ENCODE results near the gene MICAL2. TPM values are rescaled to one million over a fixed set of nuclear protein-coding genes. Genes with fewer than 3 reads are reported as not detected.

The MICAL2 gene
- total RNA-seq, 2 donors from 2014 or later = 19.9 to 39.6 TPM

GRCh38 chr11:12281571-12282478 is 171.4 kb downstream of the MICAL2 start:
- H3K27me3 Mint-ChIP-seq = no peaks in the 10 kb centered on the region
- H3K36me3 Mint-ChIP-seq = no peaks in the 10 kb centered on the region
- ATAC-seq = peak; percentile 48 to 69
- H3K4me1 Mint-ChIP-seq (ENCODE audit: low read depth in 2 of 2) = no peaks in the 10 kb centered on the region
- H3K9me3 Mint-ChIP-seq = no peaks in the 10 kb centered on the region
- H3K27ac Mint-ChIP-seq = no peak overlapping the region
- no peak overlapping the region for H3K4me3 Mint-ChIP-seq
- DNase-seq (ENCODE audit: low spot score) = peak; percentile 81

- no peaks in the 10 kb centered on the region for H3K9me3 Mint-ChIP-seq
- ATAC-seq = no peak
- no peak overlapping the region for H3K4me3 Mint-ChIP-seq
- no peaks in the 10 kb centered on the region for H3K36me3 Mint-ChIP-seq
- no peaks in the 10 kb centered on the region for H3K27me3 Mint-ChIP-seq
- H3K4me1 Mint-ChIP-seq (ENCODE audit: low read depth in 2 of 2) = no peaks in the 10 kb centered on the region
- no peak for DNase-seq (ENCODE audit: low spot score)
- no peak overlapping the region for H3K27ac Mint-ChIP-seq
Observed at GRCh38 chr11:12282676-12283075, 172.3 kb downstream of the MICAL2 start.

GRCh38 chr11:12284316-12285050 is 174.1 kb downstream of the MICAL2 start:
- ATAC-seq = no peak

GRCh38 chr11:12285106-12285505 is 174.7 kb downstream of the MICAL2 start:
- Mint-ChIP-seq H3K4me1 (ENCODE audit: low read depth in 2 of 2) (peaks cover under 1 to 5% of the 10 kb centered on the region in 2 donors), H3K36me3 (no peaks in the 10 kb centered on the region), H3K9me3 (no peaks in the 10 kb centered on the region), H3K27me3 (no peaks in the 10 kb centered on the region), H3K27ac (no peak overlapping the region), H3K4me3 (no peak overlapping the region)
- ATAC-seq = no peak
- no peak for DNase-seq (ENCODE audit: low spot score)

More at GRCh38 chr11:12284316-12285050, 174.1 kb downstream of the MICAL2 start:
- H3K9me3 Mint-ChIP-seq = no peaks in the 10 kb centered on the region
- no peaks in the 10 kb centered on the region for H3K27me3 Mint-ChIP-seq
- H3K27ac Mint-ChIP-seq = no peak overlapping the region
- H3K36me3 Mint-ChIP-seq = no peaks in the 10 kb centered on the region
- DNase-seq (ENCODE audit: low spot score) = no peak
- no peaks in the 10 kb centered on the region for H3K4me1 Mint-ChIP-seq (ENCODE audit: low read depth in 2 of 2)
- no peak overlapping the region for H3K4me3 Mint-ChIP-seq

- H3K27me3 Mint-ChIP-seq = no peaks in the 10 kb centered on the region
- no peak overlapping the region for H3K27ac Mint-ChIP-seq
- no peaks in the 10 kb centered on the region for H3K36me3 Mint-ChIP-seq
- no peaks in the 10 kb centered on the region for H3K9me3 Mint-ChIP-seq
- ATAC-seq (no peak), DNase-seq (ENCODE audit: low spot score) (no peak)
- H3K4me1 Mint-ChIP-seq (ENCODE audit: low read depth in 2 of 2) = peaks cover 3 to 9% of the 10 kb centered on the region in 2 donors
- no peak overlapping the region for H3K4me3 Mint-ChIP-seq
Observed at GRCh38 chr11:12285811-12286222, 175.4 kb downstream of the MICAL2 start.

GRCh38 chr11:12286606-12287005 is 176.2 kb downstream of the MICAL2 start:
- H3K36me3 Mint-ChIP-seq = no peaks in the 10 kb centered on the region
- H3K27ac Mint-ChIP-seq = no peak overlapping the region
- DNase-seq (ENCODE audit: low spot score) = no peak
- H3K27me3 Mint-ChIP-seq = no peaks in the 10 kb centered on the region
- H3K4me3 Mint-ChIP-seq = no peak overlapping the region
- no peaks in the 10 kb centered on the region for H3K9me3 Mint-ChIP-seq
- no peak for ATAC-seq
- peaks cover 3 to 9% of the 10 kb centered on the region in 2 donors for H3K4me1 Mint-ChIP-seq (ENCODE audit: low read depth in 2 of 2)

GRCh38 chr11:12287009-12287373 is 176.6 kb downstream of the MICAL2 start:
- Mint-ChIP-seq H3K4me1 (ENCODE audit: low read depth in 2 of 2) (peaks cover 3 to 9% of the 10 kb centered on the region in 2 donors), H3K4me3 (no peak overlapping the region), H3K9me3 (no peaks in the 10 kb centered on the region), H3K27ac (no peak overlapping the region), H3K27me3 (no peaks in the 10 kb centered on the region), H3K36me3 (no peaks in the 10 kb centered on the region)
- no peak for ATAC-seq
- DNase-seq (ENCODE audit: low spot score) = no peak

GRCh38 chr11:12287374-12288211 is 177.2 kb downstream of the MICAL2 start:
- H3K36me3 Mint-ChIP-seq = no peaks in the 10 kb centered on the region
- H3K27me3 Mint-ChIP-seq = no peaks in the 10 kb centered on the region
- ATAC-seq (peak in 1 of 2 donors; percentile 12), DNase-seq (ENCODE audit: low spot score) (no peak)
- H3K4me3 Mint-ChIP-seq = no peak overlapping the region
- no peaks in the 10 kb centered on the region for H3K9me3 Mint-ChIP-seq
- H3K27ac Mint-ChIP-seq = no peak overlapping the region
- H3K4me1 Mint-ChIP-seq (ENCODE audit: low read depth in 2 of 2) = peaks cover 3 to 9% of the 10 kb centered on the region in 2 donors

GRCh38 chr11:12288212-12288930 is 178.0 kb downstream of the MICAL2 start:
- no peak for DNase-seq (ENCODE audit: low spot score)
- no peaks in the 10 kb centered on the region for H3K9me3 Mint-ChIP-seq
- ATAC-seq = no peak

GRCh38 chr11:12288931-12289666 is 178.7 kb downstream of the MICAL2 start:
- no peak for ATAC-seq
- no peaks in the 10 kb centered on the region for H3K27me3 Mint-ChIP-seq

More at GRCh38 chr11:12288212-12288930, 178.0 kb downstream of the MICAL2 start:
- H3K27me3 Mint-ChIP-seq = no peaks in the 10 kb centered on the region
- H3K4me1 Mint-ChIP-seq (ENCODE audit: low read depth in 2 of 2) = peaks cover 3 to 9% of the 10 kb centered on the region in 2 donors
- H3K4me3 Mint-ChIP-seq = no peak overlapping the region
- no peaks in the 10 kb centered on the region for H3K36me3 Mint-ChIP-seq
- no peak overlapping the region for H3K27ac Mint-ChIP-seq

GRCh38 chr11:12289667-12290476 is 179.5 kb downstream of the MICAL2 start:
- Mint-ChIP-seq H3K36me3 (no peaks in the 10 kb centered on the region), H3K27ac (no peak overlapping the region), H3K9me3 (no peaks in the 10 kb centered on the region), H3K27me3 (no peaks in the 10 kb centered on the region), H3K4me3 (no peak overlapping the region), H3K4me1 (ENCODE audit: low read depth in 2 of 2) (peaks cover 3 to 9% of the 10 kb centered on the region in 2 donors)
- no peak for ATAC-seq
- DNase-seq (ENCODE audit: low spot score) = no peak

More at GRCh38 chr11:12288931-12289666, 178.7 kb downstream of the MICAL2 start:
- no peaks in the 10 kb centered on the region for H3K9me3 Mint-ChIP-seq
- peaks cover 3 to 9% of the 10 kb centered on the region in 2 donors for H3K4me1 Mint-ChIP-seq (ENCODE audit: low read depth in 2 of 2)
- DNase-seq (ENCODE audit: low spot score) = no peak
- H3K4me3 Mint-ChIP-seq = no peak overlapping the region
- no peak overlapping the region for H3K27ac Mint-ChIP-seq
- no peaks in the 10 kb centered on the region for H3K36me3 Mint-ChIP-seq

GRCh38 chr11:12290477-12290922 is 180.1 kb downstream of the MICAL2 start:
- ATAC-seq = no peak
- no peaks in the 10 kb centered on the region for H3K9me3 Mint-ChIP-seq
- H3K36me3 Mint-ChIP-seq = no peaks in the 10 kb centered on the region
- H3K4me3 Mint-ChIP-seq = no peak overlapping the region
- DNase-seq (ENCODE audit: low spot score) = no peak
- H3K4me1 Mint-ChIP-seq (ENCODE audit: low read depth in 2 of 2) = peaks cover 3 to 9% of the 10 kb centered on the region in 2 donors
- no peaks in the 10 kb centered on the region for H3K27me3 Mint-ChIP-seq
- H3K27ac Mint-ChIP-seq = no peak overlapping the region

Data from natural killer cell treated with Interleukin-12 subunit alpha and Interleukin-12 subunit beta and Interleukin-15 and Interleukin-18, amount 100 ng/mL, for 72 hours (primary cell).